Posterior vena cava (tissue), 2 donors: Measurements from ENCODE around the gene ACADS. TPM values are rescaled to one million over a fixed set of nuclear protein-coding genes. Genes with fewer than 3 reads are reported as not detected.

Experiments
- DNase-seq: peaks from one replicate; pipeline ENCODE4 v3.0.0-alpha.2; 2020; ENCODE audit warnings: low spot score
- intact Hi-C, 2 donors: fragments of 100-400 bp; cut with DNase I; formaldehyde crosslinking; loops; one replicate each; pipeline versions ENCODE4 v1.14.1 to v1.14.2; 2022 to 2023
- total RNA-seq, 2 donors: library from RNA; stranded (reverse); fragmentation: NEBNext Ultra II Directional; extraction: Animal tissue kit (Norgen Biotek cat#: 25700); gene quantifications; one replicate each; pipeline ENCODE4 v1.2.1, GENCODE V29; 2021
- donor health status: DM: yes; HTN: yes; CAD: no.
- donor health status: DM: yes; HTN: yes; CAD: no.

Gene ACADS
- total RNA-seq, 2 donors from 2014 or later = 12.3 to 15.7 TPM

DNA sequence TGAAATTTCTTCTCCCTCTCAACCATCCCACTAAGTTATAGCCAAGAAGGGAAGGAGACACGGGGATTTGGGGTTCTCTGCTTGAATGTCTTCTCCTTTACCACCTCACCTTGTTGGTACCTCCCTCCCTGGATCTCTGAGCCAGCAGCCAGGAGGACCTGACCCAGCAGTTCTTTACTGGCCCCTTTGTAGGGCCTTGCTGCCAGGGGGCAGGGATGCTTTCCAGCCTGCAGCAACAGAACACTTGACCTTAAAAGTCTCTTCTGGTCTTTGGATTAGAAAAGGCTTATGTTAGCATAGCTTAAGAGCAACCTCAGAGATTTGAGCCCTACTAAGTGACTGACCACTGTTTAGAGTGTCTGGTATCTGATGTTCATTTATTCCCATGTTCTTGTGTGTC lies 28.3 kb upstream of the ACADS start:
- DNase-seq = no peak
- intact Hi-C loops = no loop called here

DNA sequence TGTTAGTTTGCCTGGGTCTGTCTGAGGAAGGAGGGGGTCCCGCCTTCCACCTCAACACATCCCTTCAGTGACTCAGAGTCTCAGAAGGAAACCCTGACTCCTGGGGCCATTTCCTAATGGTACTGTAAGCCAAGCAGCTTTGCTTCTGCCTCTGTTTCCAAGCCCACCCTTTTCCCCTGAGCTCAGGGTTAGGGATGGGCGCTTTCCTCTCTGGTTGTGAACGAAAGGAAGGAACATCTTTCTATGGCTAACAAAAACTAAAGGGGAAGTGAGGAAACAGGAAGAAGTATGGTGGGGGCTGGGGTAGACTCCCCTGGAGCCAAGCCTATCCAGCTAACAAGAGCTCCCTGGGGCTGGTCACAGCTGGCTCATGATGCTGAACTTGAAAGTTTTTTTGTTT lies 27.0 kb upstream of the ACADS start:
- no peak for DNase-seq
- intact Hi-C loops = no loop called here

- intact Hi-C loops = no loop called here
- DNase-seq = no peak
Measured at GRCh38 chr12:120699553-120699952, 26.1 kb upstream of the ACADS start.

- DNase-seq = no peak
- intact Hi-C loops = no loop called here
Measured at GRCh38 chr12:120700886-120701285, 24.7 kb upstream of the ACADS start.

DNA sequence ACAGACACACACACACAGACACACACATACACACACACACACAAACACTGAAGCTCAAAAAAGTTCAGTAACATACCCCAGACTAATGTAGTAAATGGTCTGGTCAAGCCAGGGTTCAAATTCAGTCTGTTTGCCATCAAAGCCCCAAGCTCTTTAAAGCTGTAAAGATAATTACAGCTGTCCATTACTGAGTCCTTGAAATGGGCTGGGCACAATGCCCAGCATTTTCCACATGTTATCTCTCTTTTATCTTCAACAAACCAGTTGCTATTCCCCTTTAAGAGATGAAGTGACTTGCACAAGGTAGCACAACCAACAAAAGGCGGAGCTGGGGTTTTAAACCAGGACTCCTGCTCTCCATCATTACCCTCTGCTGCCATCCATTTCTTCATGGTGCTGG lies 23.0 kb upstream of the ACADS start:
- no peak for DNase-seq
- intact Hi-C loops = no loop called here

GRCh38 chr12:120703311-120703942 lies 22.2 kb upstream of the ACADS start:
- intact Hi-C loops = no loop called here
- DNase-seq = no peak

DNA sequence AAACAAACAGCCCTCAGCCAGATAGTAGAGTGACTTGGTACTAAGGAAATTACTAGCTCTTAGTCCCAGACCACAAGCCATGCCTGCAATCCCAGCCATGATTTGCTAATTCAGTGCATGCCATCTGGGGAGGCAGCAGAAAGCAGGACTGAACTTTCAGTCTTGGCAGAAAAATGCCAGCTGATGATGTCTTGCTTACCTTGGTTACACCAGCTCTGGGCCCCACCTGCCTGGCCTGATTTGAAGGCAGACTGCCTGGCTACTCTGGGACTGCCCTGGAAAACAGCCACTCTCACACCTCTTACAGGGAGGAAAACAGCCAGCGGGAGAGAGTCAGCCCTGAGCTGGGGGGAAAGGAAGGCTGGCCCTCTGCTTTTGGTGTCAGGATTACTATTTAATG lies 20.0 kb upstream of the ACADS start:
- intact Hi-C loops = no loop called here
- DNase-seq = no peak

- DNase-seq = no peak
- intact Hi-C loops = no loop called here
Measured at GRCh38 chr12:120706029-120706428, 19.6 kb upstream of the ACADS start.

- DNase-seq = no peak
- intact Hi-C loops = no loop called here
Measured at GRCh38 chr12:120708651-120709050, 17.0 kb upstream of the ACADS start.

- DNase-seq = peak; percentile 93
- intact Hi-C loops = loop anchor here (2.0 to 5.0 kb wide), 4 partner anchors 23 to 128 kb away; partner anchors contain the start of genes MLEC (in 1 of the 2) and POP5 (in 1 of the 2)
Measured at GRCh38 chr12:120710031-120710804, 15.4 kb upstream of the ACADS start, which contains the start of gene UNC119B. TSS of gene UNC119B (plus strand) at chr12:120710458. CDS start at chr12:120710475, 17 bp downstream.

DNA sequence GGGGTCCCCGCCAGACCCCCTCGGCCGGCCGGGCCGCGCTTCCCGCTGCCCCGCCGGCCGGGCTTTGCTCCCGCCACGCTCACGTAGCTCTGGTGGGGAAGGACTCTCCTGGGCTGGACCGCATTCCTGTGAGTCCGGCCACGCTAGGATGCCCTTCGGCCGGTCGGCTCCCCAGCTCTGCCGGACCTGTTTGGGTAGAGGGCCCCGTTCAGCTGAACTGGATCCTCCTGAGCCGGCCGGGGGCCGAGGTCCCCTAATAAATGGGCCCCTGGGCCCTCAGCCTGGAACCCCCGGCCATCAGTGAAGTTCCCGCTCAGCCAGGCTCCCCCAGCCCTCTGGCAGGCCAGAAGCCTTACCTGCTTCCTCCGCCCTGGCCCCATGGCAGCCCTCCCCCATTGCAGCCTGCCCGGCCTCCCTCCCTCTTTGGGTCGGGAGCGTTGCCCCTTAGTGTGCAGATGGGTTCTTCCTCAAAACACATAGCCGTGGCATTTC lies 14.8 kb upstream of the ACADS start:
- intact Hi-C loops = loop anchor here (2.0 to 5.0 kb wide), 4 partner anchors 24 to 129 kb away; partner anchors contain the start of genes MLEC (in 1 of the 2) and POP5 (in 1 of the 2)
- no peak for DNase-seq

DNA sequence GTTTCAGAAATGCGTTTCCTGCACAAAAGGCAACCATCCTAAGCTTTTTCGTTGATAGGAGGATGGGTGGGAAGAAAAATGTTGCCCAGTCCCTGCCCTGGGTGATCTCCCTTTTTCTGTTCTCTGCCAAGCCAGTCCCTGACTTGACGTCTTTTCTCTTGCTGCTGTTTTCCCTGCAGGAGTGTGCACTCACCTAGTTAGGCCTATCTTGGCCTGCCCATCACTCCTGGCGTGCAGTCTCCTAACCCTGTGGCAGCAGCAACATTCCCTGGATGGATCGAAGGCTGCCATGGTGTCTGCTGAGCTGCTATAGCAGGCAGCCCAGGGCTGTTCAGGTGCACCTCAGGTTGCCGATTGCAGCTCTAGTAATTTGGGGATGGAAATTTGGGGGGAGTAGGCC lies 14.2 kb upstream of the ACADS start:
- intact Hi-C loops = loop anchor here (2.0 to 5.0 kb wide), 4 partner anchors 25 to 129 kb away; partner anchors contain the start of genes MLEC (in 1 of the 2) and POP5 (in 1 of the 2)
- DNase-seq = no peak

DNA sequence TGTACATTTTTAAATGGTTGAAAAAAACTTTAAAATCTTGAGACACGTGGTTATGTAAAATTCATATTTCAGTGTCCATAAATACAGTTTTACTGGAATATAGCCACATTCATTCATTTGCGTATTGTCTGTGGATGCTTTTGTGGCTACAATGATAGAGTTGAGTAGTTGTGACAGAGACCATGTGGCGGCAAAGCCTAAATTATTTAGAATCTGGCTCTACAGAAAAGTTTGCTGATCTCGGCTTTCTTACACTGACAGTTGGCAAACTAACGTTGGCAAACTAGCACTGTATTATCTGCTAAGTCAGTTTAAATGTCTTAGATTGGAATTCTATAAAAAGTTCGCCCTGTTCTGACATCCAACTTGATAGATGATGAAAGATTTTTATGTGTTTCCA lies 13.0 kb upstream of the ACADS start:
- intact Hi-C loops = loop anchor here (5.0 kb wide), 3 partner anchors 65 to 130 kb away; partner anchors contain the start of gene POP5 (in 1 of the 2)
- no peak for DNase-seq

- intact Hi-C loops = loop anchor here (5.0 kb wide), 3 partner anchors 67 to 132 kb away; partner anchors contain the start of gene POP5 (in 1 of the 2)
- DNase-seq = no peak
Measured at GRCh38 chr12:120713861-120714482, 11.7 kb upstream of the ACADS start.

DNA sequence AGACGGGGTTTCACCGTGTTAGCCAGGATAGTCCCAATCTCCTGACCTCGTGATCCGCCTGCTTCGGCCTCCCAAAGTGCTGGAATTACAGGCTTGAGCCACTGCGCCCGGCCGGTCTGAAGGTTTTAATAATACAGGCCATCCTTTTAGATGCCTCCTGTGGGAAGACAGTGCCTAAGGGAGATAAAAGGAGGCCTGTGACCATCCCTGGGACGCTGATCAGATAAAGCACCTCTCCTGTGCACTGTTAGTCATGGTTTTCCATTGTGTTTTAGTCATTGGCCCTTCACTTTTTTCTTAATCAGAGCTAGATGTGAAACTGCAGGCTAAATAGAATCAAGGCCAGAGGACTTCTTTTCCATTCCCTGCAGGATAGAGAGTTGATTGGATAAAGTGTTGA lies 7.6 kb upstream of the ACADS start:
- no peak for DNase-seq
- intact Hi-C loops = no loop called here

GRCh38 chr12:120719072-120719471 lies 6.6 kb upstream of the ACADS start:
- no peak for DNase-seq
- intact Hi-C loops = no loop called here

- intact Hi-C loops = no loop called here
- no peak for DNase-seq
Measured at GRCh38 chr12:120719496-120720233, 6.0 kb upstream of the ACADS start.

DNA sequence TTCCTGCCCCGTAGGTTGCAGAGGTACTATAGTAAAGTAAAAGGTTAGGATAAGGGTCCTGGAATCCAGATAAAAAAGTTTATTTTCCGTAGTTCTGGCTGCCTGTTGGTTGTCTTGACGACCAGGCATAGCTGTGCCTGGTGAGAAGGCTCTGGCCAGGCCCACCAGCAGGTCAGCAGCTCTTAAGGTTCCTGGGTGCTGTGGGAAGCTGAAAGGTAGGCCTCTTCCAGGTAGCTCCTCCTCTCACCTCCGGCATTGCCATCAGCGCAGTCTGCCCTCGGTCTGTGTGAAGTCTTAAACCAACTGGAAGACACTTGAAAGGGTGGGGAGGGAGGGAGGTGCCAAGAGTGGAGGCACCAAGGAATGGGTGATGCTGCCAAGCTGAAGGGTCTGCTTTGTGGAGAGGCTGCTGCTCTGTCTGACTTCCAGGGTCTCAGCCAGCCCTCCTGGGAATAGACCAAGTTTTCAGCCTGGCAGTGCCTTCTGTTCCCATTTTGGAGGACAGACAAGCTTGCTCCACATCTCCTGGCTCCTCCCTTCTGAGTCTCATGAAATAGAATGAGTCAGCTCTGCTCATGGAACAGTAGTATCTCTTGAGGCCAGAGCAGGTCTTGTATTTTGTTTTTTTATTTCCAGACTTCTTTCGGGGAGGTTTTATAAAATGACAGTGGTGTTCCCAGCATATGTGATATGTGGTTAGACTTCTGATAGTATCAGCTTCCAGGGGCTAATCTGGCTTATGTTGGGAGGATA lies 5.2 kb upstream of the ACADS start:
- DNase-seq = no peak
- intact Hi-C loops = no loop called here
